BJ (cell line): Measurements from ENCODE around the gene NDUFB10. TPM values are rescaled to one million over a fixed set of nuclear protein-coding genes. Genes with fewer than 3 reads are reported as not detected.

ENCODE experiments used
- CTCF ChIA-PET: fragments of 350-600 bp; formaldehyde crosslinking; extraction: SDS; loops from one replicate; lab custom pipeline; 2021; ENCODE audit warnings: antibody characterized with exemption, inconsistent platforms; lab: Yijun Ruan, JAX
- POLR2A ChIA-PET: fragments of 300-600 bp; sonication (Branson Sonifier 250); formaldehyde crosslinking; extraction: SDS; loops from one replicate; lab custom pipeline; 2021; ENCODE audit warnings: antibody characterized with exemption; lab: Charles Lee
- DNase-seq: peaks from one replicate; pipeline ENCODE4 v3.0.0-alpha.2; 2011; ENCODE audit warnings: low read depth
- H3K27me3 ChIP-seq: 2 replicates; pipeline ENCODE4 v1.6.0; 2011; ENCODE audit warnings: low read length; ENCODE audit not compliant: control insufficient read depth, insufficient read depth
- H3K36me3 ChIP-seq: 2 replicates; pipeline ENCODE4 v1.5.1; 2011; ENCODE audit warnings: low read length; ENCODE audit not compliant: control insufficient read depth, insufficient read depth
- H3K4me3 ChIP-seq: 2 replicates; pipeline ENCODE4 v1.5.1; 2011; ENCODE audit warnings: low read depth, mild to moderate bottlenecking, control low read depth, low read length
- polyA plus RNA-seq: library from polyadenylated mRNA; depleted of rRNA; stranded (reverse); fragments of >200 nt; gene quantifications from 2 replicates; pipeline ENCODE4 v1.2.3, GENCODE V29; 2011
- TF ChIP-seq, protein P1 (sequence below): IDR thresholded peaks from 2 replicates; pipeline ENCODE4 v1.5.1; 2011; ENCODE audit warnings: low read depth, mild to moderate bottlenecking, control low read depth, inconsistent platforms, low read length, moderate library complexity; ENCODE audit not compliant: insufficient read depth

The NDUFB10 gene
- polyA plus RNA-seq, 1 experiment: 183 TPM

DNA sequence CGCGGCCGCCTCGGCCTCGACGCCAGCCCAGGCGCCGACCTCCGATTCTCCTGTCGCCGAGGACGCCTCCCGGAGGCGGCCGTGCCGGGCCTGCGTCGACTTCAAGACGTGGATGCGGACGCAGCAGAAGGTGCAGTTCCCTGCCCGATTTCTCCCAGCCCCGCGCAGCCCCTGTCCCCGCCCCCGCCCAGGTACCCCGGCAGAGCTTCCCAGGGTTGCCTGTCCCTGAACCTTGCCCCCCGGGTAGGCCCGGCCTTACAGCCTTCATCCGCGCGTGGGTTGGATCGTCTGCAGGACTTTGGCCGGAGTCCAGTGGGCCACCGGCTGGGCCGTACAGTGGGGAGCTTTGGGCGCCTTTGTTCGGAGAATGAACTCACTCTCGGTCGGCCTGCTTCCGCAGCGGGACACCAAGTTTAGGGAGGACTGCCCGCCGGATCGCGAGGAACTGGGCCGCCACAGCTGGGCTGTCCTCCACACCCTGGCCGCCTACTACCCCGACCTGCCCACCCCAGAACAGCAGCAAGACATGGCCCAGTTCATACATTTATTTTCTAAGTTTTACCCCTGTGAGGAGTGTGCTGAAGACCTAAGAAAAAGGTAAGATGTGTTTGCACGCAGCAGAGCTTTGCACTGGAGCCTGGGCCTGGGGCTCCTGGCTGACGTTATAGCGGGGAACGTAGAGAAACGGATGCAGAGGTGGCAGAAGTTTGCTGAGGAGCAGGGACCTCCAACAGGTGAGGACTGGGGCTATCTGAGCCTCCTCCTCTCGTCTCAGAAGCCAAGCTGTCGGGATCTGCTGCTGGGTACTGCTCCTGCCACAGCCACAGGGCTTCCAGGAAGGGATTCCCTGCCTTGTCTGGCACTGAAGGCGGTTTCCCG is 25.2 kb downstream of the NDUFB10 start:
- ChIA-PET CTCF (interaction anchor here (1.0 to 1.3 kb wide), 2 partner anchors 19 to 38 kb away, joined by 3 read pairs; no protein-coding TSS in a partner anchor), POLR2A (interaction anchor here (1.4 kb wide), 1 partner anchor 20 kb away, joined by 8 read pairs; the partner anchor contains the start of gene RPS2)
- TF ChIP-seq, protein P1, sequence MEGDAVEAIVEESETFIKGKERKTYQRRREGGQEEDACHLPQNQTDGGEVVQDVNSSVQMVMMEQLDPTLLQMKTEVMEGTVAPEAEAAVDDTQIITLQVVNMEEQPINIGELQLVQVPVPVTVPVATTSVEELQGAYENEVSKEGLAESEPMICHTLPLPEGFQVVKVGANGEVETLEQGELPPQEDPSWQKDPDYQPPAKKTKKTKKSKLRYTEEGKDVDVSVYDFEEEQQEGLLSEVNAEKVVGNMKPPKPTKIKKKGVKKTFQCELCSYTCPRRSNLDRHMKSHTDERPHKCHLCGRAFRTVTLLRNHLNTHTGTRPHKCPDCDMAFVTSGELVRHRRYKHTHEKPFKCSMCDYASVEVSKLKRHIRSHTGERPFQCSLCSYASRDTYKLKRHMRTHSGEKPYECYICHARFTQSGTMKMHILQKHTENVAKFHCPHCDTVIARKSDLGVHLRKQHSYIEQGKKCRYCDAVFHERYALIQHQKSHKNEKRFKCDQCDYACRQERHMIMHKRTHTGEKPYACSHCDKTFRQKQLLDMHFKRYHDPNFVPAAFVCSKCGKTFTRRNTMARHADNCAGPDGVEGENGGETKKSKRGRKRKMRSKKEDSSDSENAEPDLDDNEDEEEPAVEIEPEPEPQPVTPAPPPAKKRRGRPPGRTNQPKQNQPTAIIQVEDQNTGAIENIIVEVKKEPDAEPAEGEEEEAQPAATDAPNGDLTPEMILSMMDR: no peak
- no peak for DNase-seq
- H3K27me3 ChIP-seq: peaks cover 12% of the 10 kb centered on the region
- H3K36me3 ChIP-seq: peaks cover 15% of the 10 kb centered on the region
- H3K4me3 ChIP-seq: peak overlapping the region; percentile 82

- ChIA-PET CTCF (interaction anchor here (1.0 to 1.6 kb wide), 3 partner anchors 18 to 37 kb away, joined by 3 to 7 read pairs (median 3); no protein-coding TSS in a partner anchor), POLR2A (interaction anchor here (1.4 kb wide), 1 partner anchor 21 kb away, joined by 8 read pairs; the partner anchor contains the start of gene RPS2)
- peaks cover 15% of the 10 kb centered on the region for H3K36me3 ChIP-seq
- H3K27me3 ChIP-seq: peaks cover 8% of the 10 kb centered on the region
- TF ChIP-seq, protein P1: no peak
- no peak overlapping the region for H3K4me3 ChIP-seq
- no peak for DNase-seq
These were observed 26.3 kb downstream of the NDUFB10 start for GRCh38 chr16:1985466-1986150.

- POLR2A ChIA-PET: no interaction called here
- Histone ChIP-seq H3K27me3 (peaks cover 5% of the 10 kb centered on the region; the same call in 1 of the 2 replicates), H3K36me3 (peaks cover 15% of the 10 kb centered on the region), H3K4me3 (no peak overlapping the region)
- no peak for DNase-seq
- TF ChIP-seq, protein P1: no peak
- CTCF ChIA-PET: interaction anchor here (1.3 to 1.6 kb wide), 2 partner anchors 16 to 17 kb away, joined by 4 to 7 read pairs; no protein-coding TSS in a partner anchor
These were observed 27.9 kb downstream of the NDUFB10 start for GRCh38 chr16:1987198-1987597.

- DNase-seq: no peak
These were observed 30.1 kb downstream of the NDUFB10 start, which contains the start of gene SYNGR3 for GRCh38 chr16:1989209-1990100. SYNGR3 (plus strand) TSS chr16:1989970; CDS start chr16:1990103, 133 bp downstream.

More at GRCh38 chr16:1989209-1990100, 30.1 kb downstream of the NDUFB10 start, which contains the start of gene SYNGR3:
- peaks cover 2% of the 10 kb centered on the region; the same call in 1 of the 2 replicates for H3K27me3 ChIP-seq
- POLR2A ChIA-PET: no interaction called here
- TF ChIP-seq, protein P1: no peak
- peaks cover 15% of the 10 kb centered on the region for H3K36me3 ChIP-seq
- CTCF ChIA-PET: no interaction called here
- H3K4me3 ChIP-seq: peak within 1 kb of the TSS; percentile 29
